Activated CD8-positive, alpha-beta memory T cell treated with anti-CD3 and anti-CD28 coated beads, Interleukin-2, amount 50 U/mL, for 48 hours (primary cell): ENCODE results near the gene ECSCR.
"Not testable (repeated sequence)": the region's sequence is repeated elsewhere in the genome, so short reads cannot be mapped to it uniquely, and the experiment has no call there.

Source experiments
- DNase-seq: peaks from one replicate; pipeline ENCODE4 v3.0.0-alpha.2; 2020

Gene ECSCR

GRCh38 chr5:139462586-139463276 is at the start of gene ECSCR:
TSS of gene ECSCR (minus strand) at chr5:139462743. CDS start at chr5:139462670, 73 bp downstream.
- no peak for DNase-seq

- not testable (repeated sequence) for DNase-seq
Measured at GRCh38 chr5:139504722-139505121, 42.2 kb upstream of the ECSCR start.

- not testable (repeated sequence) for DNase-seq
Measured at GRCh38 chr5:139503879-139504278, 41.3 kb upstream of the ECSCR start.

GRCh38 chr5:139503036-139503817 is 40.7 kb upstream of the ECSCR start:
- DNase-seq, result not testable (repeated sequence)

- DNase-seq, result no peak
Measured at GRCh38 chr5:139501381-139501780, 38.8 kb upstream of the ECSCR start.

- no peak for DNase-seq
Measured at GRCh38 chr5:139495638-139496435, 33.3 kb upstream of the ECSCR start.

- DNase-seq, result no peak
Measured at GRCh38 chr5:139494832-139495231, 32.3 kb upstream of the ECSCR start.

- no peak for DNase-seq
Measured at GRCh38 chr5:139494256-139494655, 31.7 kb upstream of the ECSCR start.

- no peak for DNase-seq
Measured at GRCh38 chr5:139492700-139493192, 30.2 kb upstream of the ECSCR start.

GRCh38 chr5:139488260-139488659 is 25.7 kb upstream of the ECSCR start:
- no peak for DNase-seq

- no peak for DNase-seq
Measured at GRCh38 chr5:139486201-139486600, 23.7 kb upstream of the ECSCR start.

GRCh38 chr5:139482890-139483208 is 20.3 kb upstream of the ECSCR start:
- DNase-seq, result not testable (repeated sequence)

- DNase-seq, result peak; percentile 81
Measured at GRCh38 chr5:139482050-139482889, 19.7 kb upstream of the ECSCR start, which contains the start of gene STING1. TSS of gene STING1 (minus strand) at chr5:139482758. CDS start at chr5:139481704, 1,054 bp downstream.

- no peak for DNase-seq
Measured at GRCh38 chr5:139481580-139482049, 19.1 kb upstream of the ECSCR start.

GRCh38 chr5:139481122-139481533 is 18.6 kb upstream of the ECSCR start:
- DNase-seq, result no peak

GRCh38 chr5:139479729-139480128 is 17.2 kb upstream of the ECSCR start:
- not testable (repeated sequence) for DNase-seq

GRCh38 chr5:139478657-139479423 is 16.3 kb upstream of the ECSCR start:
- not testable (repeated sequence) for DNase-seq

- DNase-seq, result no peak
Measured at GRCh38 chr5:139475865-139476617, 13.5 kb upstream of the ECSCR start.

GRCh38 chr5:139474890-139475791 is 12.6 kb upstream of the ECSCR start:
- DNase-seq, result no peak
